Esophagus muscularis mucosa (tissue), 3 donors: ENCODE measurements around the gene TRIML2.

Experiments used
- EP300 ChIP-seq: sonication (generic); formaldehyde crosslinking; IDR thresholded peaks from one replicate; pipeline ENCODE4 v1.6.1; 2017; ENCODE audit warnings: antibody characterized with exemption
- TF ChIP-seq, protein P1 (sequence below), 3 experiments: fragments of 200-600 bp in 2 of 3; fragments of 450-650 bp in 1 of 3; sonication (generic) in 2 of 3; IDR thresholded peaks; one replicate each; pipeline ENCODE4 v1.5.1; 2017 to 2019; ENCODE audit warnings: antibody characterized with exemption in 3 of 3, mild to moderate bottlenecking in 2 of 3, moderate library complexity in 1 of 3

DNA sequence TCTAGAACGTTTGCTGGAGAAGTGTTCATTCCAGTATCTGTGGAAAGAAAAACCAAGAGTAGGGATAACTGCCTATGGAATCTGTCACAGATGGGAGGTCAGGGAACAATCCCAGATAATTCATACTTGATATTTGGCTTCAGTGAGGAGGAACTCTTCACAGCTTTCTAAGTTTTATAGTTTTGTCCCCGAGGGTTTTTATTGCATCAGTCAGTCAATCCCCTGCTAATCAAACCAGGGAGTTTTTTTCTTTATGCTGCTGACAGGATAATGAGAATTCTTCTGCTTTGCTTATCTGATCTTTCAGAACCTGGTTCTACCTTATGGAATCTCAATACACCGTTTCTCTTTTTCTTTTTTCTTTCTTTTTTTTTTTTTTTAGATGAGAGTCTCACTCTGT lies 633 bp upstream of the TRIML2 start:
- TF ChIP-seq, protein P1, sequence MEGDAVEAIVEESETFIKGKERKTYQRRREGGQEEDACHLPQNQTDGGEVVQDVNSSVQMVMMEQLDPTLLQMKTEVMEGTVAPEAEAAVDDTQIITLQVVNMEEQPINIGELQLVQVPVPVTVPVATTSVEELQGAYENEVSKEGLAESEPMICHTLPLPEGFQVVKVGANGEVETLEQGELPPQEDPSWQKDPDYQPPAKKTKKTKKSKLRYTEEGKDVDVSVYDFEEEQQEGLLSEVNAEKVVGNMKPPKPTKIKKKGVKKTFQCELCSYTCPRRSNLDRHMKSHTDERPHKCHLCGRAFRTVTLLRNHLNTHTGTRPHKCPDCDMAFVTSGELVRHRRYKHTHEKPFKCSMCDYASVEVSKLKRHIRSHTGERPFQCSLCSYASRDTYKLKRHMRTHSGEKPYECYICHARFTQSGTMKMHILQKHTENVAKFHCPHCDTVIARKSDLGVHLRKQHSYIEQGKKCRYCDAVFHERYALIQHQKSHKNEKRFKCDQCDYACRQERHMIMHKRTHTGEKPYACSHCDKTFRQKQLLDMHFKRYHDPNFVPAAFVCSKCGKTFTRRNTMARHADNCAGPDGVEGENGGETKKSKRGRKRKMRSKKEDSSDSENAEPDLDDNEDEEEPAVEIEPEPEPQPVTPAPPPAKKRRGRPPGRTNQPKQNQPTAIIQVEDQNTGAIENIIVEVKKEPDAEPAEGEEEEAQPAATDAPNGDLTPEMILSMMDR (IDR thresholded peaks at IDR 0.05) = no peak
- no peak for TF ChIP-seq EP300
